Measurements from ENCODE around the gene BET1L.

Gene BET1L

GRCh38 chr11:224424-224823, 17.2 kb upstream of the BET1L start:
- no peak for DNase-seq (ENCODE audit: low spot score)
- Histone ChIP-seq H3K9me3 (ENCODE audit: severe bottlenecking) (no peaks in the 10 kb centered on the region), H3K36me3 (ENCODE audit: low read depth) (peaks cover 7% of the 10 kb centered on the region; the same call in 1 of the 2 replicates), H3K4me1 (ENCODE audit: insufficient read depth, poor library complexity, severe bottlenecking) (no peaks in the 10 kb centered on the region), H3K27me3 (ENCODE audit: insufficient read depth, poor library complexity, severe bottlenecking) (no peaks in the 10 kb centered on the region), H3K27ac (ENCODE audit: poor library complexity, severe bottlenecking) (no peak overlapping the region), H3K4me3 (ENCODE audit: severe bottlenecking) (no peak overlapping the region)
- ATAC-seq (ENCODE audit: low read depth), result no peak
- TF ChIP-seq CTCF (IDR thresholded peaks at IDR 0.05; ENCODE audit: poor library complexity, severe bottlenecking), result no peak

GRCh38 chr11:223884-224283, 16.7 kb upstream of the BET1L start:
- TF ChIP-seq CTCF (IDR thresholded peaks at IDR 0.05; ENCODE audit: poor library complexity, severe bottlenecking), result no peak
- ATAC-seq (ENCODE audit: low read depth) (no peak), DNase-seq (ENCODE audit: low spot score) (no peak)
- no peaks in the 10 kb centered on the region for H3K4me1 ChIP-seq (ENCODE audit: insufficient read depth, poor library complexity, severe bottlenecking)
- H3K4me3 ChIP-seq (ENCODE audit: severe bottlenecking), result no peak overlapping the region
- no peak overlapping the region for H3K27ac ChIP-seq (ENCODE audit: poor library complexity, severe bottlenecking)
- peaks cover 7% of the 10 kb centered on the region; the same call in 1 of the 2 replicates for H3K36me3 ChIP-seq (ENCODE audit: low read depth)
- no peaks in the 10 kb centered on the region for H3K9me3 ChIP-seq (ENCODE audit: severe bottlenecking)
- no peaks in the 10 kb centered on the region for H3K27me3 ChIP-seq (ENCODE audit: insufficient read depth, poor library complexity, severe bottlenecking)

GRCh38 chr11:223026-223789, 16.0 kb upstream of the BET1L start:
- no peaks in the 10 kb centered on the region for H3K9me3 ChIP-seq (ENCODE audit: severe bottlenecking)

GRCh38 chr11:221998-222789, 15.0 kb upstream of the BET1L start:
- TF ChIP-seq CTCF (IDR thresholded peaks at IDR 0.05; ENCODE audit: poor library complexity, severe bottlenecking), result no peak
- H3K4me3 ChIP-seq (ENCODE audit: severe bottlenecking), result no peak overlapping the region
- DNase-seq (ENCODE audit: low spot score) (peak; percentile 45), ATAC-seq (ENCODE audit: low read depth) (no peak)
- H3K27me3 ChIP-seq (ENCODE audit: insufficient read depth, poor library complexity, severe bottlenecking), result no peaks in the 10 kb centered on the region
- no peaks in the 10 kb centered on the region for H3K9me3 ChIP-seq (ENCODE audit: severe bottlenecking)
- H3K27ac ChIP-seq (ENCODE audit: poor library complexity, severe bottlenecking), result no peak overlapping the region
- H3K36me3 ChIP-seq (ENCODE audit: low read depth), result peaks cover 2% of the 10 kb centered on the region; the same call in 1 of the 2 replicates
- H3K4me1 ChIP-seq (ENCODE audit: insufficient read depth, poor library complexity, severe bottlenecking), result no peaks in the 10 kb centered on the region

More at GRCh38 chr11:223026-223789, 16.0 kb upstream of the BET1L start:
- Histone ChIP-seq H3K4me1 (ENCODE audit: insufficient read depth, poor library complexity, severe bottlenecking) (no peaks in the 10 kb centered on the region), H3K27ac (ENCODE audit: poor library complexity, severe bottlenecking) (no peak overlapping the region), H3K4me3 (ENCODE audit: severe bottlenecking) (no peak overlapping the region), H3K36me3 (ENCODE audit: low read depth) (peaks cover 2% of the 10 kb centered on the region; the same call in 1 of the 2 replicates), H3K27me3 (ENCODE audit: insufficient read depth, poor library complexity, severe bottlenecking) (no peaks in the 10 kb centered on the region)
- ATAC-seq (ENCODE audit: low read depth), result no peak
- no peak for TF ChIP-seq CTCF (IDR thresholded peaks at IDR 0.05; ENCODE audit: poor library complexity, severe bottlenecking)
- DNase-seq (ENCODE audit: low spot score), result no peak
